Neutrophil (primary cell): ENCODE measurements around the gene ERGIC1.

Experiments
- H3K27ac ChIP-seq: fragments of 200-600 bp; sonication (generic); 2 replicates; pipeline ENCODE4 v1.5.1; 2016; ENCODE audit warnings: mild to moderate bottlenecking, moderate library complexity
- H3K27me3 ChIP-seq: fragments of 200-600 bp; sonication (generic); 2 replicates; pipeline ENCODE4 v1.6.0; 2016; ENCODE audit warnings: mild to moderate bottlenecking
- H3K36me3 ChIP-seq: fragments of 200-600 bp; sonication (generic); 2 replicates; pipeline ENCODE4 v1.5.1; 2017
- H3K4me1 ChIP-seq, 2 experiments: fragments of 200-600 bp in 1 of 2; sonication (generic) in 1 of 2; 1 replicate in 1 of 2; 2 replicates in 1 of 2; pipeline versions ENCODE4 v1.5.1 to v1.6.1; 2013 to 2016; ENCODE audit warnings: low read depth in 1 of 2, low read length in 1 of 2, mild to moderate bottlenecking in 1 of 2, moderate library complexity in 1 of 2; ENCODE audit not compliant: control insufficient read depth in 1 of 2, insufficient read depth in 1 of 2
- H3K4me3 ChIP-seq, 2 experiments: fragments of 200-600 bp in 1 of 2; sonication (generic) in 1 of 2; 1 replicate in 1 of 2; 2 replicates in 1 of 2; pipeline ENCODE4 v1.5.1; 2013 to 2016; ENCODE audit warnings: low read depth in 1 of 2, low read length in 1 of 2, mild to moderate bottlenecking in 1 of 2, moderate library complexity in 1 of 2
- H3K9me3 ChIP-seq: fragments of 200-600 bp; sonication (generic); 2 replicates; pipeline ENCODE4 v1.5.1; 2016
- CTCF ChIP-seq: fragments of 200-600 bp; sonication (generic); IDR thresholded peaks from 2 replicates; pipeline ENCODE4 v1.5.1; 2016; ENCODE audit warnings: antibody characterized with exemption

The ERGIC1 gene

GRCh38 chr5:172923539-172923938 lies 89.5 kb downstream of the ERGIC1 start:
- Histone ChIP-seq H3K9me3 (no peaks in the 10 kb centered on the region), H3K4me3 (no peak overlapping the region), H3K36me3 (peaks cover 49% of the 10 kb centered on the region), H3K4me1 (peaks cover 13 to 16% of the 10 kb centered on the region in 2 experiments), H3K27me3 (no peaks in the 10 kb centered on the region), H3K27ac (no peak overlapping the region)
- TF ChIP-seq CTCF, result no peak

- H3K27ac ChIP-seq, result peak overlapping the region; percentile 68
- H3K4me3 ChIP-seq, result no peak overlapping the region
- H3K9me3 ChIP-seq, result no peaks in the 10 kb centered on the region
- H3K27me3 ChIP-seq, result no peaks in the 10 kb centered on the region
- TF ChIP-seq CTCF, result no peak
- H3K36me3 ChIP-seq, result peaks cover 32% of the 10 kb centered on the region
- peaks cover 13 to 16% of the 10 kb centered on the region in 2 experiments for H3K4me1 ChIP-seq
Observed at GRCh38 chr5:172925336-172925948, 91.4 kb downstream of the ERGIC1 start.

- peaks cover 28% of the 10 kb centered on the region for H3K36me3 ChIP-seq
- H3K27ac ChIP-seq, result peak overlapping the region; percentile 68
- H3K9me3 ChIP-seq, result no peaks in the 10 kb centered on the region
- H3K4me3 ChIP-seq, result no peak overlapping the region
- peaks cover 13 to 16% of the 10 kb centered on the region in 2 experiments for H3K4me1 ChIP-seq
- no peaks in the 10 kb centered on the region for H3K27me3 ChIP-seq
- no peak for TF ChIP-seq CTCF
Observed at GRCh38 chr5:172926008-172926523, 92.0 kb downstream of the ERGIC1 start.

GRCh38 chr5:172926796-172927195 lies 92.7 kb downstream of the ERGIC1 start:
- Histone ChIP-seq H3K27ac (no peak overlapping the region), H3K9me3 (no peaks in the 10 kb centered on the region), H3K4me3 (no peak overlapping the region), H3K4me1 (peaks cover 13 to 16% of the 10 kb centered on the region in 2 experiments), H3K27me3 (no peaks in the 10 kb centered on the region), H3K36me3 (peaks cover 28% of the 10 kb centered on the region)
- TF ChIP-seq CTCF, result no peak

- Histone ChIP-seq H3K9me3 (no peaks in the 10 kb centered on the region), H3K4me3 (no peak overlapping the region), H3K27ac (no peak overlapping the region), H3K4me1 (peaks cover 18 to 19% of the 10 kb centered on the region in 2 experiments), H3K36me3 (peaks cover 33% of the 10 kb centered on the region), H3K27me3 (no peaks in the 10 kb centered on the region)
- no peak for TF ChIP-seq CTCF
Observed at GRCh38 chr5:172929371-172929838, 95.4 kb downstream of the ERGIC1 start.
